Left cardiac atrium (tissue), 4 donors: ENCODE data around the gene ADGRV1. TPM values are rescaled to one million over a fixed set of nuclear protein-coding genes. Genes with fewer than 3 reads are reported as not detected.
"Not testable (repeated sequence)": the region's sequence is repeated elsewhere in the genome, so short reads cannot be mapped to it uniquely, and the experiment has no call there.

Source experiments
- ATAC-seq, 2 donors: fragments of 200-7000 bp; cut with Tn5 transposase; one replicate each; pipeline ENCODE4 v1.9.1; 2020; ENCODE audit warnings: mild to moderate bottlenecking in 2 of 2, moderate library complexity in 2 of 2
- DNase-seq: peaks from one replicate; pipeline ENCODE4 v3.0.0-alpha.2; 2020
- intact Hi-C, 2 donors: fragments of 100-400 bp; cut with DNase I; formaldehyde crosslinking; loops; one replicate each; pipeline versions ENCODE4 v1.14.1 to v1.15.1; 2022 to 2023
- total RNA-seq, 2 donors: library from RNA; stranded (reverse); fragmentation: NEBNext Ultra II Directional; extraction: Animal tissue kit (Norgen Biotek cat#: 25700); gene quantifications; one replicate each; pipeline ENCODE4 v1.2.1, GENCODE V29; 2021
- donor health status: DM: no; HTN: yes; CAD: no.
- donor health status: DM: no; HTN: yes; CAD: no; lungs with severe emphysema.
- donor health status: DM: yes; HTN: yes; CAD: no.
- donor health status: Dilated cardiomyopathy.

ADGRV1 gene
- total RNA-seq, 2 donors from 2014 or later: 0.32 to 0.60 TPM

GRCh38 chr5:90983148-90983547 is 424.6 kb downstream of the ADGRV1 start:
- intact Hi-C loops: no loop called here
- ATAC-seq (peak; percentile 53 to 96), DNase-seq (peak; percentile 20)

- ATAC-seq (peak in 1 of 2 donors; percentile 55), DNase-seq (no peak)
- intact Hi-C loops: no loop called here
Observed at GRCh38 chr5:90983711-90984124, 425.1 kb downstream of the ADGRV1 start.

GRCh38 chr5:90985341-90985740 is 426.7 kb downstream of the ADGRV1 start:
- DNase-seq (no peak), ATAC-seq (no peak)
- intact Hi-C loops: no loop called here

GRCh38 chr5:90987726-90988125 is 429.1 kb downstream of the ADGRV1 start:
- intact Hi-C loops: no loop called here
- ATAC-seq (no peak), DNase-seq (no peak)

- DNase-seq (no peak), ATAC-seq (no peak)
- intact Hi-C loops: no loop called here
Observed at GRCh38 chr5:90991201-90991600, 432.6 kb downstream of the ADGRV1 start.

- ATAC-seq: no peak
- intact Hi-C loops: no loop called here
Observed at GRCh38 chr5:90994796-90995195, 436.2 kb downstream of the ADGRV1 start.

GRCh38 chr5:90996089-90996488 is 437.5 kb downstream of the ADGRV1 start:
- intact Hi-C loops: no loop called here
- ATAC-seq: no peak

More at GRCh38 chr5:90994796-90995195, 436.2 kb downstream of the ADGRV1 start:
- no peak for DNase-seq

GRCh38 chr5:90997082-90997481 is 438.5 kb downstream of the ADGRV1 start:
- intact Hi-C loops: no loop called here
- DNase-seq (no peak), ATAC-seq (no peak)

More at GRCh38 chr5:90996089-90996488, 437.5 kb downstream of the ADGRV1 start:
- no peak for DNase-seq

- intact Hi-C loops: no loop called here
- DNase-seq (no peak), ATAC-seq (no peak)
Observed at GRCh38 chr5:91000743-91001142, 442.1 kb downstream of the ADGRV1 start.

GRCh38 chr5:91006713-91007112 is 448.1 kb downstream of the ADGRV1 start:
- intact Hi-C loops: no loop called here
- ATAC-seq (peak; percentile 44 to 72), DNase-seq (no peak)

- intact Hi-C loops: no loop called here
- ATAC-seq: no peak
Observed at GRCh38 chr5:91007251-91007650, 448.7 kb downstream of the ADGRV1 start.

GRCh38 chr5:91007780-91008402 is 449.3 kb downstream of the ADGRV1 start:
- ATAC-seq: no peak
- intact Hi-C loops: no loop called here

More at GRCh38 chr5:91007251-91007650, 448.7 kb downstream of the ADGRV1 start:
- DNase-seq: no peak

GRCh38 chr5:91010090-91010489 is 451.5 kb downstream of the ADGRV1 start:
- no peak for DNase-seq
- no peak for ATAC-seq
- intact Hi-C loops: no loop called here

More at GRCh38 chr5:91007780-91008402, 449.3 kb downstream of the ADGRV1 start:
- no peak for DNase-seq

- DNase-seq: no peak
- ATAC-seq: no peak
- intact Hi-C loops: no loop called here
Observed at GRCh38 chr5:91011029-91011428, 452.4 kb downstream of the ADGRV1 start.

GRCh38 chr5:91012867-91013266 is 454.3 kb downstream of the ADGRV1 start:
- ATAC-seq, DNase-seq, intact Hi-C loops: not testable (repeated sequence)

GRCh38 chr5:91016322-91016721 is 457.7 kb downstream of the ADGRV1 start:
- no peak for ATAC-seq
- no peak for DNase-seq
- intact Hi-C loops: no loop called here

GRCh38 chr5:91016954-91017700 is 458.5 kb downstream of the ADGRV1 start:
- intact Hi-C loops: no loop called here
- peak; percentile 78 to 80 for ATAC-seq

GRCh38 chr5:91018200-91018599 is 459.6 kb downstream of the ADGRV1 start:
- intact Hi-C loops: no loop called here
- peak in 1 of 2 donors; percentile 14 for ATAC-seq
- DNase-seq: no peak

More at GRCh38 chr5:91016954-91017700, 458.5 kb downstream of the ADGRV1 start:
- DNase-seq: no peak

GRCh38 chr5:91018712-91019371 is 460.2 kb downstream of the ADGRV1 start:
- DNase-seq (no peak), ATAC-seq (no peak)
- intact Hi-C loops: no loop called here
